Stomach (tissue), 9 donors: ENCODE results near the gene DRAP1. TPM values are rescaled to one million over a fixed set of nuclear protein-coding genes. Genes with fewer than 3 reads are reported as not detected.
A peak's percentile ranks its signal among the peaks of the same experiment; 100 is the strongest.

Experiments used
- DNase-seq, 2 donors: peaks; one replicate each; pipeline versions ENCODE4 v3.0.0 to v3.0.0-alpha.2; 2013 to 2019
- H3K27ac ChIP-seq, 5 donors: fragments of 200-600 bp in 4 of 5; sonication (generic) in 4 of 5; one replicate each; pipeline ENCODE4 v1.5.1; 2013 to 2019; ENCODE audit warnings: mild to moderate bottlenecking in 1 of 5, moderate library complexity in 1 of 5
- H3K27me3 ChIP-seq, 3 donors: fragments of 200-600 bp; sonication (generic); one replicate each; pipeline ENCODE4 v1.5.1; 2017 to 2019; ENCODE audit warnings: mixed run types in 1 of 3
- H3K36me3 ChIP-seq, 4 donors: fragments of 200-600 bp; sonication (generic); 1 replicate in 3 of 4; 2 replicates in 1 of 4; pipeline ENCODE4 v1.5.1; 2016 to 2019
- H3K4me1 ChIP-seq, 4 donors: fragments of 200-600 bp; sonication (generic); one replicate each; pipeline ENCODE4 v1.5.1; 2016 to 2019
- H3K4me3 ChIP-seq, 4 donors: fragments of 200-600 bp; sonication (generic) in 3 of 4; one replicate each; pipeline ENCODE4 v1.5.1; 2016 to 2019; ENCODE audit warnings: mild to moderate bottlenecking in 1 of 4
- H3K9me3 ChIP-seq, 4 donors: fragments of 200-600 bp; sonication (generic); one replicate each; pipeline ENCODE4 v1.5.1; 2016 to 2019
- CTCF ChIP-seq, 7 experiments: fragments of 450-650 bp in 4 of 7; fragments of 200-600 bp in 3 of 7; sonication (generic) in 3 of 7; IDR thresholded peaks; one replicate each; pipeline ENCODE4 v1.5.1; 2016 to 2019; ENCODE audit warnings: antibody characterized with exemption in 7 of 7, control low read depth in 2 of 7, mild to moderate bottlenecking in 1 of 7
- EP300 ChIP-seq: sonication (generic); formaldehyde crosslinking; IDR thresholded peaks from one replicate; pipeline ENCODE4 v1.6.1; 2017; ENCODE audit warnings: antibody characterized with exemption
- POLR2A ChIP-seq, 4 donors: fragments of 450-650 bp; IDR thresholded peaks; one replicate each; pipeline ENCODE4 v1.6.1; 2016; ENCODE audit warnings: antibody characterized with exemption in 4 of 4, control low read depth in 2 of 4, mild to moderate bottlenecking in 1 of 4, moderate library complexity in 1 of 4
- POLR2AphosphoS5 ChIP-seq, 3 donors: sonication (generic); formaldehyde crosslinking; IDR thresholded peaks; one replicate each; pipeline ENCODE4 v1.6.1; 2016; ENCODE audit warnings: antibody characterized with exemption in 3 of 3
- WGBS, 5 donors: extraction: QIAGEN DNeasy Blood & Tissue Kit in 3 of 5; methylation state at CpG; one replicate each; pipeline versions ENCODE4 v1.1.5 to v1.1.7; 2013 to 2018; 5-methylcytosine and 5-hydroxymethylcytosine counted together
- intact Hi-C: fragments of 100-400 bp; cut with DNase I; formaldehyde crosslinking; loops from one replicate; pipeline ENCODE4 v1.15.1; 2023; ENCODE audit warnings: low total_unique reads
- polyA plus RNA-seq, 3 donors: library from polyadenylated mRNA; stranded (reverse); fragments of 200-250 nt; gene quantifications; one replicate each; pipeline ENCODE4 v1.2.3, GENCODE V29; 2013
- total RNA-seq, 5 donors: library from RNA; depleted of rRNA; stranded (reverse); fragments of >200 nt; gene quantifications; one replicate each; pipeline versions ENCODE4 v1.1.0 to v1.2.3, GENCODE V29; 2014 to 2016
- donor health status: healthy with polysubstance abuse.
- donor health status: Bipolar disorder and iron deficiency.
- donor health status: healthy.

The DRAP1 gene
- total and polyA plus RNA-seq, 8 donors, result 13.3 to 133 (median 64.0) TPM

GRCh38 chr11:65896034-65896999 lies 22.9 kb upstream of the DRAP1 start:
- DNase-seq, result no peak
- 85 to 90% (median 87%) methylated on average over 14 of the region's 14 CpGs for WGBS, 5 donors
- Histone ChIP-seq H3K4me3 (no peak overlapping the region), H3K36me3 (peaks cover 0 to 7% (median 0%) of the 10 kb centered on the region in 4 donors), H3K27me3 (peaks cover 0 to 11% (median 10%) of the 10 kb centered on the region in 3 donors), H3K4me1 (peaks cover 37 to 74% (median 45%) of the 10 kb centered on the region in 4 donors), H3K27ac (no peak overlapping the region), H3K9me3 (no peaks in the 10 kb centered on the region)
- TF ChIP-seq EP300 (no peak), POLR2AphosphoS5 (IDR thresholded peaks at IDR 0.05) (no peak)
- intact Hi-C loops, result no loop called here

GRCh38 chr11:65897020-65897471 lies 22.2 kb upstream of the DRAP1 start:
- WGBS, 5 donors, result 78 to 92% (median 88%) methylated on average over 4 of the region's 4 CpGs
- H3K4me3 ChIP-seq, result no peak overlapping the region

GRCh38 chr11:65898656-65899355 lies 20.4 kb upstream of the DRAP1 start:
- H3K27me3 ChIP-seq, result peaks cover 0 to 11% (median 10%) of the 10 kb centered on the region in 3 donors
- DNase-seq, result no peak
- intact Hi-C loops, result no loop called here
- H3K9me3 ChIP-seq, result no peaks in the 10 kb centered on the region
- peak overlapping the region in 4 of 5 donors; percentile 38 to 86 (median 83) for H3K27ac ChIP-seq
- H3K4me1 ChIP-seq, result peaks cover 12 to 54% (median 21%) of the 10 kb centered on the region in 4 donors
- WGBS, 5 donors, result 25 to 44% (median 28%) methylated on average over 15 to 28 of the region's 28 CpGs
- peak overlapping the region; percentile 57 to 66 (median 62) for H3K4me3 ChIP-seq
- H3K36me3 ChIP-seq, result peaks cover 0 to 7% (median 0%) of the 10 kb centered on the region in 4 donors
- no peak for TF ChIP-seq EP300
- no peak for TF ChIP-seq CTCF (IDR thresholded peaks at IDR 0.05)
- TF ChIP-seq POLR2AphosphoS5 (IDR thresholded peaks at IDR 0.05), result no peak
- no peak for TF ChIP-seq POLR2A (IDR thresholded peaks at IDR 0.05)

More at GRCh38 chr11:65897020-65897471, 22.2 kb upstream of the DRAP1 start:
- peaks cover 30 to 67% (median 38%) of the 10 kb centered on the region in 4 donors for H3K4me1 ChIP-seq
- H3K36me3 ChIP-seq, result peaks cover 0 to 7% (median 0%) of the 10 kb centered on the region in 4 donors
- H3K27me3 ChIP-seq, result peaks cover 0 to 11% (median 10%) of the 10 kb centered on the region in 3 donors
- no peak for DNase-seq
- H3K9me3 ChIP-seq, result no peaks in the 10 kb centered on the region
- intact Hi-C loops, result no loop called here
- H3K27ac ChIP-seq, result no peak overlapping the region
- no peak for TF ChIP-seq POLR2AphosphoS5 (IDR thresholded peaks at IDR 0.05)
- no peak for TF ChIP-seq POLR2A (IDR thresholded peaks at IDR 0.05)
- TF ChIP-seq CTCF (IDR thresholded peaks at IDR 0.05), result no peak
- no peak for TF ChIP-seq EP300

- DNase-seq, result peak; percentile 67 to 85
- intact Hi-C loops, result no loop called here
- no peak for TF ChIP-seq POLR2A (IDR thresholded peaks at IDR 0.05)
- TF ChIP-seq CTCF (IDR thresholded peaks at IDR 0.05), result no peak
- no peak for TF ChIP-seq EP300
- peak in 2 of 3 donors; percentile 31 to 71 for TF ChIP-seq POLR2AphosphoS5 (IDR thresholded peaks at IDR 0.05)
- Histone ChIP-seq H3K4me1 (peaks cover 11 to 47% (median 19%) of the 10 kb centered on the region in 4 donors), H3K9me3 (no peaks in the 10 kb centered on the region), H3K36me3 (peaks cover 0 to 7% (median 0%) of the 10 kb centered on the region in 4 donors), H3K27ac (peak overlapping the region; percentile 40 to 86 (median 83)), H3K27me3 (peaks cover 0 to 11% (median 10%) of the 10 kb centered on the region in 3 donors), H3K4me3 (peak overlapping the region; percentile 57 to 66 (median 62))
- WGBS, 5 donors, result 2% methylated on average over 27 to 78 of the region's 78 CpGs
Measured at GRCh38 chr11:65899356-65900124, 19.7 kb upstream of the DRAP1 start.
